Measurements from ENCODE around the gene ADSS2. TPM values are rescaled to one million over a fixed set of nuclear protein-coding genes. Genes with fewer than 3 reads are reported as not detected.

Gene ADSS2
- polyA plus RNA-seq, 1 of the 3 experiments (the other 2 are of a cell fraction), result 30.7 TPM

GRCh38 chr1:244449936-244450508 is 1.7 kb downstream of the ADSS2 start:
- H3K9me2 ChIP-seq, result no peaks in the 10 kb centered on the region
- no peaks in the 10 kb centered on the region for H3K27me3 ChIP-seq (ENCODE audit: insufficient read depth)
- no peak overlapping the region for H2AFZ ChIP-seq (ENCODE audit: low read depth)
- peak overlapping the region; percentile 92 to 97; a peak in 3 of 4 replicates for H3K27ac ChIP-seq (ENCODE audit: low read depth in 2 of 2, low read length in 1 of 2)
- H3K9me3 ChIP-seq, result no peaks in the 10 kb centered on the region
- H3K79me2 ChIP-seq (ENCODE audit: insufficient read depth), result peaks cover 64% of the 10 kb centered on the region
- no peak for TF ChIP-seq RCOR1 (IDR thresholded peaks at IDR 0.05; ENCODE audit: low read length)
- TF ChIP-seq, protein P1, sequence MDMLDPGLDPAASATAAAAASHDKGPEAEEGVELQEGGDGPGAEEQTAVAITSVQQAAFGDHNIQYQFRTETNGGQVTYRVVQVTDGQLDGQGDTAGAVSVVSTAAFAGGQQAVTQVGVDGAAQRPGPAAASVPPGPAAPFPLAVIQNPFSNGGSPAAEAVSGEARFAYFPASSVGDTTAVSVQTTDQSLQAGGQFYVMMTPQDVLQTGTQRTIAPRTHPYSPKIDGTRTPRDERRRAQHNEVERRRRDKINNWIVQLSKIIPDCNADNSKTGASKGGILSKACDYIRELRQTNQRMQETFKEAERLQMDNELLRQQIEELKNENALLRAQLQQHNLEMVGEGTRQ (IDR thresholded peaks at IDR 0.05; ENCODE audit: borderline replicate concordance, low read depth, low read length), result no peak
- TF ChIP-seq EP300 (IDR thresholded peaks at IDR 0.05; ENCODE audit: borderline replicate concordance in 1 of 2, low read depth in 1 of 2, low read length in 1 of 2), result no peak
- TF ChIP-seq PBX3 (IDR thresholded peaks at IDR 0.05), result no peak
- no peak for TF ChIP-seq MEF2A (IDR thresholded peaks at IDR 0.05; ENCODE audit: borderline replicate concordance, low read depth)
- TF ChIP-seq FOSL2 (IDR thresholded peaks at IDR 0.05; ENCODE audit: borderline replicate concordance, low read depth), result no peak
- TF ChIP-seq SMC3 (IDR thresholded peaks at IDR 0.05; ENCODE audit: low read depth, low read length), result no peak
- TF ChIP-seq POLR2AphosphoS5 (IDR thresholded peaks at IDR 0.05; ENCODE audit: low read depth, low read length), result no peak
- no peak for TF ChIP-seq NRF1 (IDR thresholded peaks at IDR 0.05; ENCODE audit: low read depth, low read length)
- H3K4me3 ChIP-seq (ENCODE audit: low read depth in 2 of 2, low read length in 1 of 2), result peak overlapping the region; percentile 84 to 97
- peak overlapping the region; percentile 94; the same call in 1 of the 2 replicates for H3K9ac ChIP-seq
- ChIA-PET POLR2A (no interaction called here), CTCF (interaction anchor here (1.3 kb wide), 1 partner anchor 19 kb away, joined by 4 read pairs; no protein-coding TSS in a partner anchor)
- peaks cover 21% of the 10 kb centered on the region for H3F3A ChIP-seq (replicated peaks; ENCODE audit: insufficient read depth)
- peaks cover 5% of the 10 kb centered on the region; the same call in 1 of the 2 replicates for H4K20me1 ChIP-seq (ENCODE audit: insufficient read depth)
- 83% methylated on average over 8 of the region's 8 CpGs for WGBS (ENCODE audit: low lambda C conversion rate)
- peaks cover 23 to 32% of the 10 kb centered on the region in 2 experiments for H3K36me3 ChIP-seq (replicated peaks in 1 of 2; ENCODE audit: control insufficient read depth in 1 of 2, insufficient read depth in 2 of 2, low read length in 1 of 2)
- DNase-seq, result no peak
- peaks cover 38 to 41% of the 10 kb centered on the region in 2 experiments; a peak in 3 of 4 replicates for H3K4me1 ChIP-seq (ENCODE audit: control insufficient read depth in 1 of 2, insufficient read depth in 2 of 2, low read depth in 1 of 2, low read length in 1 of 2)
- H3K4me2 ChIP-seq, result peak overlapping the region; percentile 89

DNA sequence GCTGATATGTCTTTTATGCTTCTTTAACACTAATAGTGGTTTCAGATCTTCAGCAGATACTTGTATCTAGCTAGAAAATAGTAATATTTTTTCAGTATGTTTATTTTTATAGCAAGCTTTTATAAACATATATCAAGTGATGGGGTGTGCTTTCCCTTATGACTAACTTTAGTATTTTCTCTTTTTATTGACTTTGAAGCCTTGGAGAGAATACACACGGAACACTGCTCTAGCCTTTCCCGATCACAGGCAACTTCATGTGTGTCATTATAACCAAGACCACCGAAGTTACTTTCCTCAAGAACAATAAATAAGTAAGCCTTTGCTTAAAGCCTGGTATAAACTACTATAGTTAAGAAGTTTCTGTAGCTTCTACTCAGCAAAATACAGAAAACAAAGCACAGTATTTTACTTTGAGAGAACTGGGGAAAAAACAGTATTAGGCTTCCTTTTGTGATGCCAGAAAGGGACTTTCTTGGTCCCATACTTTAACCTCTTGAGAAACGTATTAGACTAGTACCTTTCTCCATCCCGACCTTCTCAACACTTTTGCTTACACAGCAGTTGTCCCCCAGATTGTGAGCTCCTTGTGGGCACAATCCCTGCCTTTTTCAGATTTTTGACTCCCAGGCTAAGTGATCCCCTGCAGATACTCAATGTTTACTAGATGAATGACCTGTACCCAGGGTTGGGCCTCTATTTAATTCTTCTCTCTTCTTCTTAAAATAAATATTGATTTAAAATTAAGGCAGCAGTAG is 3.3 kb downstream of the ADSS2 start:
- CTCF ChIA-PET, result interaction anchor here (0.6 to 1.4 kb wide), 3 partner anchors 18 to 155 kb away, joined by 3 to 6 read pairs (median 4); no protein-coding TSS in a partner anchor

More for the DNA sequence above, 3.3 kb downstream of the ADSS2 start:
- DNase-seq, result no peak
- Histone ChIP-seq H3F3A (replicated peaks; ENCODE audit: insufficient read depth) (peaks cover 28% of the 10 kb centered on the region), H3K9me3 (no peaks in the 10 kb centered on the region), H3K36me3 (replicated peaks in 1 of 2; ENCODE audit: control insufficient read depth in 1 of 2, insufficient read depth in 2 of 2, low read length in 1 of 2) (peaks cover 25 to 36% of the 10 kb centered on the region in 2 experiments), H3K27me3 (ENCODE audit: insufficient read depth) (no peaks in the 10 kb centered on the region), H3K9me2 (no peaks in the 10 kb centered on the region), H3K4me1 (ENCODE audit: control insufficient read depth in 1 of 2, insufficient read depth in 2 of 2, low read depth in 1 of 2, low read length in 1 of 2) (peaks cover 42 to 49% of the 10 kb centered on the region in 2 experiments; a peak in 3 of 4 replicates), H3K79me2 (ENCODE audit: insufficient read depth) (peaks cover 77% of the 10 kb centered on the region), H4K20me1 (ENCODE audit: insufficient read depth) (peaks cover 5% of the 10 kb centered on the region; the same call in 1 of the 2 replicates), H3K27ac (ENCODE audit: low read depth in 2 of 2, low read length in 1 of 2) (peak overlapping the region in 1 of 2 experiments; percentile 2; a peak in 1 of 4 replicates), H3K4me2 (peak overlapping the region; percentile 89; the same call in 1 of the 2 replicates), H3K9ac (no peak overlapping the region), H3K4me3 (ENCODE audit: low read depth in 2 of 2, low read length in 1 of 2) (no peak overlapping the region; a peak in 1 of 4 replicates), H2AFZ (ENCODE audit: low read depth) (no peak overlapping the region)
- no peak for TF ChIP-seq FOXM1 (IDR thresholded peaks at IDR 0.05; ENCODE audit: low read depth)
- no peak for TF ChIP-seq GABPA (IDR thresholded peaks at IDR 0.05; ENCODE audit: low read depth)
- TF ChIP-seq USF1 (IDR thresholded peaks at IDR 0.05; ENCODE audit: borderline replicate concordance, low read depth), result no peak
- TF ChIP-seq POLR2AphosphoS5 (IDR thresholded peaks at IDR 0.05; ENCODE audit: low read depth, low read length), result no peak
- TF ChIP-seq TAF1 (IDR thresholded peaks at IDR 0.05; ENCODE audit: borderline replicate concordance, low read depth, low read length), result no peak
- no peak for TF ChIP-seq CHD2 (IDR thresholded peaks at IDR 0.05; ENCODE audit: low read length, partially characterized antibody)
- no peak for TF ChIP-seq ELF1 (IDR thresholded peaks at IDR 0.05)
- TF ChIP-seq CTCF (IDR thresholded peaks at IDR 0.05), result no peak
- 89% methylated on average over 5 of the region's 5 CpGs for WGBS (ENCODE audit: low lambda C conversion rate)
- POLR2A ChIA-PET, result no interaction called here
